HG03520 (cell line): ENCODE measurements around the gene TMEM11.

Experiments
- ATAC-seq: cut with Tn5 transposase; IDR thresholded peaks from one replicate; pipeline ENCODE4 v1.9.1; 2021; ENCODE audit warnings: mild to moderate bottlenecking, moderate library complexity; ENCODE audit not compliant: unreplicated experiment

TMEM11 gene

GRCh38 chr17:21164216-21164615 is 49.7 kb downstream of the TMEM11 start:
- no peak for ATAC-seq

DNA sequence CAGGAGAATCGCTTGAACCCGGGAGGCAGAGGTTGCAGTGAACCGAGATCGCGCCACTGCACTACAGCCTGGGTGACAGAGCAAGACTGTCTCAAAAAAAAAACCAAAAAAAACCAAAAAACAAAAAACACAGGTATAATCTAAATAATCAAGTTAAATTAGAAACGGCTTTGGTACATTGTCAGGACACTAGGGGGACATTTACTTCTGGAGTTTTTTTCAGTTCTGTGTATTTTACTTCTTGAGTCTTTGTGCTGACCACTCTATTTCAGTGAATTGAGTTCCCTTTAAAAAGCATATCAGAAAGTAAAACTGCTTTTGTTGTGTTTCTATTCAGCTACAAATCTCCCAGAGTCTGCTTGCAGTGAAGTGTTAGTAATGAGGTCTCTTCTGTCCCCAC is 50.9 kb downstream of the TMEM11 start:
- ATAC-seq: no peak

DNA sequence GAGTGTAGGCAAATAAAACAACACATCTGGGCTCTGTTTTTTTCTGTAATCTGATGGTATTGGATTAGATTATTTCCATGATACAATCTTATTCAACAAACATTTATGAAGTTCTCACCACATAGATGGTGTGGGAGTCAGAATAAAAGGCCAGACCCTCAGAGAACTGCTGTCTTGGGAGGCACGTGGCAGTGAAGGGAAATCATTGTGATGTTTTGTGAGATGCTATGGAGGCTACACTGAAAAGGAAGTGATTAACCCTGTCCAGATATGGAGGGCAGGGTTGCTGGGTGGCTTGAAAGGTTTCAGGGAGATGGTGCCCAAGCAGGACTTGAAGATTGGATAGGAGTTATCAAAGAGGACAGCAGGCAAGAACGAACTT is 51.6 kb downstream of the TMEM11 start:
- no peak for ATAC-seq

GRCh38 chr17:21161498-21162393 is 52.2 kb downstream of the TMEM11 start:
- no peak for ATAC-seq

GRCh38 chr17:21160401-21160800 is 53.6 kb downstream of the TMEM11 start:
- no peak for ATAC-seq

- ATAC-seq: no peak
Observed at GRCh38 chr17:21157586-21158370, 56.2 kb downstream of the TMEM11 start.

GRCh38 chr17:21152731-21153130 is 61.2 kb downstream of the TMEM11 start:
- no peak for ATAC-seq

GRCh38 chr17:21149621-21150020 is 64.3 kb downstream of the TMEM11 start:
- no peak for ATAC-seq
